CD4-positive, alpha-beta T cell (primary cell): ENCODE measurements around the gene ME3. TPM values are rescaled to one million over a fixed set of nuclear protein-coding genes. Genes with fewer than 3 reads are reported as not detected.

Experiments used
- ATAC-seq: fragments of 200-7000 bp; cut with Tn5 transposase; one replicate; pipeline ENCODE4 v1.10.0; 2022; ENCODE audit warnings: mild to moderate bottlenecking; ENCODE audit not compliant: poor library complexity
- CTCF ChIA-PET: fragments of 350-600 bp; sonication (Branson Sonifier 250); formaldehyde crosslinking; loops from one replicate; lab custom pipeline; 2021; ENCODE audit warnings: antibody characterized with exemption, inconsistent platforms; lab: Charles Lee
- POLR2A ChIA-PET: fragments of 350-600 bp; sonication (Branson Sonifier 250); formaldehyde crosslinking; loops from one replicate; lab custom pipeline; 2021; ENCODE audit warnings: antibody characterized with exemption, inconsistent platforms; lab: Charles Lee
- DNase-seq, 14 experiments: peaks; one replicate each; pipeline ENCODE4 v3.0.0-alpha.2; 2013 to 2020; ENCODE audit warnings: mixed read lengths in 2 of 14
- H3K27ac ChIP-seq, 2 donors: one replicate each; pipeline versions ENCODE4 v1.5.1 to v1.7.0; 2013; ENCODE audit warnings: low read length in 2 of 2, low read depth in 1 of 2, mild to moderate bottlenecking in 1 of 2
- H3K27me3 ChIP-seq, 2 experiments: 1 replicate in 1 of 2; 2 replicates in 1 of 2; pipeline versions ENCODE4 v1.6.1 to v1.7.0; 2013; ENCODE audit warnings: low read length in 2 of 2, control low read depth in 1 of 2, mild to moderate bottlenecking in 1 of 2, moderate library complexity in 1 of 2; ENCODE audit not compliant: insufficient read depth in 2 of 2, control insufficient read depth in 1 of 2
- H3K36me3 ChIP-seq: one replicate; pipeline ENCODE4 v1.6.1; 2013; ENCODE audit warnings: low read length, control low read depth; ENCODE audit not compliant: insufficient read depth
- H3K4me1 ChIP-seq: one replicate; pipeline ENCODE4 v1.6.1; 2013; ENCODE audit warnings: low read length, control low read depth; ENCODE audit not compliant: insufficient read depth
- H3K4me3 ChIP-seq: one replicate; pipeline ENCODE4 v1.5.1; 2013; ENCODE audit warnings: mild to moderate bottlenecking, low read length, moderate library complexity
- H3K9me3 ChIP-seq, 2 experiments: 1 replicate in 1 of 2; 2 replicates in 1 of 2; pipeline versions ENCODE4 v1.6.1 to v1.7.0; 2013; ENCODE audit warnings: low read length in 2 of 2, mild to moderate bottlenecking in 2 of 2, control low read depth in 1 of 2, moderate library complexity in 1 of 2; ENCODE audit not compliant: control insufficient read depth in 1 of 2, insufficient read depth in 1 of 2
- H3K27ac Mint-ChIP-seq: one replicate; pipeline ENCODE4 v1.8.0; 2020; ENCODE audit warnings: mixed read lengths
- H3K27me3 Mint-ChIP-seq: one replicate; pipeline ENCODE4 v1.8.0; 2021; ENCODE audit warnings: mixed read lengths
- H3K36me3 Mint-ChIP-seq: one replicate; pipeline ENCODE4 v1.8.0; 2021; ENCODE audit warnings: low read depth, mixed read lengths
- H3K4me1 Mint-ChIP-seq: one replicate; pipeline ENCODE4 v1.8.0; 2021; ENCODE audit warnings: low read depth, mixed read lengths
- H3K4me3 Mint-ChIP-seq: one replicate; pipeline ENCODE4 v1.8.0; 2020; ENCODE audit warnings: mild to moderate bottlenecking, mixed read lengths
- H3K9me3 Mint-ChIP-seq: one replicate; pipeline ENCODE4 v1.8.0; 2020; ENCODE audit warnings: mixed read lengths
- intact Hi-C, 2 experiments: fragments of 100-400 bp; cut with DNase I in 1 of 2; cut with micrococcal nuclease in 1 of 2; formaldehyde crosslinking; loops; one replicate each; pipeline versions ENCODE4 v1.15.1 to v1.9.0; 2023 to 2025; cut with DNase I, micrococcal nuclease
- total RNA-seq, 174 experiments: library from RNA in 2 of 174; stranded (reverse) in 2 of 174; gene quantifications; one replicate each; pipeline ENCODE4 v1.2.3 and lab custom pipeline; 2021 to 2026
- TF ChIP-seq, protein P1 (sequence below): fragments of 200-600 bp; IDR thresholded peaks from one replicate; pipeline ENCODE4 v1.8.0; 2022; ENCODE audit warnings: antibody characterized with exemption, mild to moderate bottlenecking

Gene ME3
- total RNA-seq, 2 experiments from 2014 or later: 9.1 to 10.6 TPM

DNA sequence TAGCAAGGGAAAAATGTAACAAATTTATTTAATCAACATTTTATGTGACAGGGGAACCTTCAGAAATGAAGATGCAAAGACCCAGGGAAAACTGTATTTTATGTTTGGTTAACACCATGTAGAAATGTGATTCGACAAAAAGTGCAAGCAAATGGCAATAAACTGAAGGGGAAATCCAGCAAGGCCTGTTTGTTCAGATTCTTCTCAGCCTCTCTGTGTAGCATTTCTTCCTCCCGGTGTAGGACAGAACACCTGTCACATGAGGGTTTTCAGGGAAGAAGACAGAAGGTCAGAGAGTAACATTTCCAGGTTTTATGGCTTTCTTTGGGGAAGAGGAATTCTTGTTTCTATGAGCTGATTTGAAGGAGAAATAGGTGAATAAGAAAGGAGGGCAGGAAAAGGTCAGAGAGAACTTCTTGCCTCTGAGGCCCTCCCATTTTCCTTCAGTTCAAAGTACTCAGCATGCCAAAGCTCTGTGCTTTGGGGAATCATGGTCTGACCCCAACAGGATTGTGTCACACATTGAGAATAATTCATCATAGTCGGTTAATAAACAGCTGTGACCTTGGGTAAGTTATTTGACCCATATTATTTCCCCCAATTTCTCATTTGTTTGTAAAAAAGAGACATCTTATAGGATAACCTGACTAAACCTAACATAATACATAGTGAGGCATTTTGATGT lies 45.5 kb upstream of the ME3 start:
- ATAC-seq: no peak
- no peak for DNase-seq
- H3K27ac Mint-ChIP-seq: no peak overlapping the region
- POLR2A ChIA-PET: no interaction called here
- CTCF ChIA-PET: no interaction called here
- no peak overlapping the region for H3K4me3 Mint-ChIP-seq
- Histone ChIP-seq H3K9me3 (no peaks in the 10 kb centered on the region), H3K36me3 (no peaks in the 10 kb centered on the region), H3K27me3 (no peaks in the 10 kb centered on the region), H3K4me3 (no peak overlapping the region), H3K4me1 (no peaks in the 10 kb centered on the region), H3K27ac (no peak overlapping the region)
- H3K9me3 Mint-ChIP-seq: peaks cover 3% of the 10 kb centered on the region
- no peaks in the 10 kb centered on the region for H3K4me1 Mint-ChIP-seq
- TF ChIP-seq, protein P1, sequence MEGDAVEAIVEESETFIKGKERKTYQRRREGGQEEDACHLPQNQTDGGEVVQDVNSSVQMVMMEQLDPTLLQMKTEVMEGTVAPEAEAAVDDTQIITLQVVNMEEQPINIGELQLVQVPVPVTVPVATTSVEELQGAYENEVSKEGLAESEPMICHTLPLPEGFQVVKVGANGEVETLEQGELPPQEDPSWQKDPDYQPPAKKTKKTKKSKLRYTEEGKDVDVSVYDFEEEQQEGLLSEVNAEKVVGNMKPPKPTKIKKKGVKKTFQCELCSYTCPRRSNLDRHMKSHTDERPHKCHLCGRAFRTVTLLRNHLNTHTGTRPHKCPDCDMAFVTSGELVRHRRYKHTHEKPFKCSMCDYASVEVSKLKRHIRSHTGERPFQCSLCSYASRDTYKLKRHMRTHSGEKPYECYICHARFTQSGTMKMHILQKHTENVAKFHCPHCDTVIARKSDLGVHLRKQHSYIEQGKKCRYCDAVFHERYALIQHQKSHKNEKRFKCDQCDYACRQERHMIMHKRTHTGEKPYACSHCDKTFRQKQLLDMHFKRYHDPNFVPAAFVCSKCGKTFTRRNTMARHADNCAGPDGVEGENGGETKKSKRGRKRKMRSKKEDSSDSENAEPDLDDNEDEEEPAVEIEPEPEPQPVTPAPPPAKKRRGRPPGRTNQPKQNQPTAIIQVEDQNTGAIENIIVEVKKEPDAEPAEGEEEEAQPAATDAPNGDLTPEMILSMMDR: no peak
- H3K27me3 Mint-ChIP-seq: peaks cover 10% of the 10 kb centered on the region
- intact Hi-C loops: no loop called here
- H3K36me3 Mint-ChIP-seq: no peaks in the 10 kb centered on the region

DNA sequence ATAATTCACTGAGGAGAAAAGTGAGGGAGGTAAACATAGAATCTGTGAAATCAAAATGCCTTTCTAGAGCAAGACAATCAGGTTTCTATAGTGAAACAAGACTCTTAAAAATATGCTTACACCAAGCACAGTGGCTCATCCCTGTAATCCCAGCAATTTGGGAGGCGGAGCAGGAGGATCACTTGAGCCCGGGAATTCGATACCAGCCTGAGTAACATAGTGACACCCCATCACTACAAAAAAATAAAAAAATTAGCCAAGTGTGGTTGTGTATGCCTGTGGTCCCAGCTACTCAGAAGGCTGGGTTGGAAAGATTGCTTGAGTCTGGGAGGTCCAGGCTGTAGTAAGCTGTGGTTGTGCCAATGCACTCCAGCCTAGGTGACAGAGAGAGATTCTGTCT lies 43.2 kb upstream of the ME3 start:
- Histone ChIP-seq H3K36me3 (no peaks in the 10 kb centered on the region), H3K4me1 (no peaks in the 10 kb centered on the region), H3K27ac (no peak overlapping the region), H3K4me3 (no peak overlapping the region), H3K9me3 (no peaks in the 10 kb centered on the region), H3K27me3 (no peaks in the 10 kb centered on the region)
- Mint-ChIP-seq H3K36me3 (no peaks in the 10 kb centered on the region), H3K27me3 (peaks cover 4% of the 10 kb centered on the region), H3K9me3 (no peaks in the 10 kb centered on the region), H3K4me1 (no peaks in the 10 kb centered on the region), H3K4me3 (no peak overlapping the region), H3K27ac (no peak overlapping the region)
- no peak for ATAC-seq
- TF ChIP-seq, protein P1: no peak
- ChIA-PET CTCF (no interaction called here), POLR2A (no interaction called here)
- intact Hi-C loops: no loop called here
- DNase-seq: no peak

DNA sequence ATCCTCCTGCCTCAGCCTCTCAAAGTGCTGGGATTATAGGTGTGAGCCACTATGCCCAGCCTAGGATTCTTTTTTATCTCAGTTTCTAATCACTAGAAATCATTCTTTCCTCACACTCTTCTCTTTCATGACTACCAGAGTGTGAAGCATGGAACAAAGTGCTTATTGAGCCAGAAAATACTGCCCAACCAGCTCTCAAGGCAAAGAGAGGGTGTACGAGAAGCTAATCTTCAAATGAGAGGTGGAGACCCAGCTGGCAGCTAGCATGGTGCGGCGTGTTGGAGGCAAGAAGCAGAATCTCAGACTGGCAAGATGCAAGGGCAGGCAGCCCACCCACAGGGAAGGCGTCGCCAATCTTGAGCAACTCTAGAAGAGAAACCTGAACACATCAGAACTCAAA lies 41.1 kb upstream of the ME3 start:
- ATAC-seq (no peak), DNase-seq (no peak)
- TF ChIP-seq, protein P1: no peak
- intact Hi-C loops: no loop called here
- Histone ChIP-seq H3K36me3 (no peaks in the 10 kb centered on the region), H3K27ac (no peak overlapping the region), H3K4me3 (no peak overlapping the region), H3K4me1 (no peaks in the 10 kb centered on the region), H3K9me3 (no peaks in the 10 kb centered on the region), H3K27me3 (no peaks in the 10 kb centered on the region)
- H3K27me3 Mint-ChIP-seq: no peaks in the 10 kb centered on the region
- no peak overlapping the region for H3K4me3 Mint-ChIP-seq
- ChIA-PET POLR2A (no interaction called here), CTCF (no interaction called here)
- no peaks in the 10 kb centered on the region for H3K36me3 Mint-ChIP-seq
- no peaks in the 10 kb centered on the region for H3K9me3 Mint-ChIP-seq
- no peak overlapping the region for H3K27ac Mint-ChIP-seq
- no peaks in the 10 kb centered on the region for H3K4me1 Mint-ChIP-seq
